ENCODE results near the gene PTPRN2.

Gene PTPRN2

DNA sequence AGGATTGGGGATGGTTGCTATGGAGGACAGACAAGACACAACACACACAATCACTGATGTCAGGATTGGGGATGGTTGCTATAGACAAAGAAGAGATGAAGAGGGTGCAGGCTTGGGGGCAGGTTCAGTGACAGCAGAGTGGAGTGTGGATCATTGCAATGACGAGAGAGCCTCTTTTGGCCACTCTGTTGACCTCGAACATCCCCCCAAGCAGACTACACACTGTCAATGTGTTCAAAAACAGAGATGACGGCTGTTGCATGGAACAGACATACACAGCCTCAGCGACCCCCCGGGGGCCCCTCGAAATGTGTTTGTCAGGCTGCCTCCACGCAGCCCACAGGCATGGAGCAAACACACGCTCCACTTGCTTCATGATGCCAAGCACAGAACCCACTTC, 133.0 kb downstream of the PTPRN2 start:
- TF ChIP-seq CTCF (conservative IDR thresholded peaks at IDR 0.05; ENCODE audit: low read depth, low read length): no peak

GRCh38 chr7:158453663-158454062, 134.0 kb downstream of the PTPRN2 start:
- DNase-seq (ENCODE audit: low read depth): no peak
- TF ChIP-seq CTCF (conservative IDR thresholded peaks at IDR 0.05; ENCODE audit: low read depth, low read length): no peak
- H3K4me3 ChIP-seq (ENCODE audit: low read depth, low read length): no peak overlapping the region

More for the DNA sequence above, 133.0 kb downstream of the PTPRN2 start:
- H3K4me3 ChIP-seq (ENCODE audit: low read depth, low read length): no peak overlapping the region
- DNase-seq (ENCODE audit: low read depth): no peak

DNA sequence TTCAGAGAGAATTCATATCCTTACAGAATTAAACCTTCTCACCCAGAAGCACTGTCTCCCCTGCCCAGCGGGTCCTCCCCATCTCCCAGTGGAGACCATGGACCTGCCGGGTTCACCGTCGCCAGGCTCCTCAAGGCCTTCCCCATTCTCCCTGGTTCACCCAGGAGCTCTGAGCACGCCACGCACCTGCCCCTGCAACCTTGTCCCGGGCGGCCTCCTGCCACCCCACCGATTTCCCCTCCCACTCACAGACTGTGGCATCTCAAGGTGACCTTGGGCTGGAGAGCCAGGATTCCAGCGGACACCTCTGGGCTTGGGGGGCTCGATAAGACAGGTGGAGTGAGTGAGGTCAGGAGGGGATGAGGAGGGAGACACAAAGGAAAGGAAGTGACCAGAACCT, 135.3 kb downstream of the PTPRN2 start:
- TF ChIP-seq CTCF (conservative IDR thresholded peaks at IDR 0.05; ENCODE audit: low read depth, low read length): no peak
- no peak for DNase-seq (ENCODE audit: low read depth)

DNA sequence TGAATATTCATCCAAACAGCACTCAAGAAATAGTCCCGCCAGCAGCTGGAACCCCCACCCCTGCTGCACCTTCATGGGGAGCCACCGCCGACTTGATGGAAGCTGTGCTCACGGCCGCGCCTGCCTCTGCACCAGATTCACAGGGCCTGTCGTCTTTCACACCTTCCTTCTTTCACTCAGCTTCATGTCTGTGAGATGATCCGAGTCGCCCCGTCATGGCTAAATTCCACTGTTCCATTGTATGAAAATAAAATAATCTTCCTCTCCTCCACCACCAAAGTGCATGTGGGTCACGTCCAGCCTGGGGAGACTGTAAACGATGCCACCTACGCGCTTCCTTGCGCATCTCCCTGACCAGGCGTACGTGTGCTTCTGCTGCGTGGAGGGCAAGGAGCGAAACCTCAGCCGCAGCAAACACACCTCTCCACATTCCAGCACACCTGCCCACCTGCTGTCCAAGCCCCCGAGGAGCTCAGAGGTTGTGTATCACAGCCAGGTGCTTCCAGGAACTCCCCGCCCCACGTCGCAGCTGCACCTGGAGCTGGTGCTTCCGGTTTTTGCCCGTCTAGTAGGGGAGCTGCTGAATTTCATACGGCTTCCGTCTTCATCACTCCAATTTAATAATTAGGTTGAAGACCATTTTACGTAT, 137.0 kb downstream of the PTPRN2 start:
- no peak overlapping the region for H3K4me3 ChIP-seq (ENCODE audit: low read depth, low read length)
- DNase-seq (ENCODE audit: low read depth): no peak
- TF ChIP-seq CTCF (conservative IDR thresholded peaks at IDR 0.05; ENCODE audit: low read depth, low read length): no peak

More for the DNA sequence above, 135.3 kb downstream of the PTPRN2 start:
- H3K4me3 ChIP-seq (ENCODE audit: low read depth, low read length): no peak overlapping the region

DNA sequence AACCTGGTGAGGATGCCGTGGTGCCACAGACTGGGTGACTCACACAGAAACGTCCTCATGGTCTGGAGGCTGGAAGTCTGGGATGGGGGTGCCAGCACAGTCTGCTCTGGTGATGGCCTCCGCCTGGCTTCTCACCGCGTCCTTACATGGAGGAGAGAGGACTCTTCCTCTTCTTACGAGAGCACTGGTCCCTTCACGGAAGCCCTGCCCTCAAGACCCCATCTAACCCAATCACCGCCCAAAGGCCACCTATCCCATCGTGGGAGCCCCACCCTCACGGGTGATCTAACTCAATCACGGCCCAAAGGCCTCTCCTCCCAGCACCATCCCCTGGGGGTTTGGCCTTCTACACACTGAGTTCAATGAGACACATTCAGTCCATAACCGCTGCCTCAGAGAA, 137.7 kb downstream of the PTPRN2 start:
- TF ChIP-seq CTCF (conservative IDR thresholded peaks at IDR 0.05; ENCODE audit: low read depth, low read length): no peak
- no peak overlapping the region for H3K4me3 ChIP-seq (ENCODE audit: low read depth, low read length)
- DNase-seq (ENCODE audit: low read depth): no peak

- no peak for TF ChIP-seq CTCF (conservative IDR thresholded peaks at IDR 0.05; ENCODE audit: low read depth, low read length)
- H3K4me3 ChIP-seq (ENCODE audit: low read depth, low read length): no peak overlapping the region
- no peak for DNase-seq (ENCODE audit: low read depth)
Measured at GRCh38 chr7:158449266-158449665, 138.4 kb downstream of the PTPRN2 start.

GRCh38 chr7:158448430-158449100, 139.1 kb downstream of the PTPRN2 start:
- DNase-seq (ENCODE audit: low read depth): no peak
- H3K4me3 ChIP-seq (ENCODE audit: low read depth, low read length): no peak overlapping the region
- TF ChIP-seq CTCF (conservative IDR thresholded peaks at IDR 0.05; ENCODE audit: low read depth, low read length): no peak

All from choroid plexus epithelial cell (primary cell).